Raji (cell line): ENCODE results near the gene RNF208.
A peak's percentile ranks its signal among the peaks of the same experiment; 100 is the strongest.

Source experiments
- POLR2A ChIP-seq: IDR thresholded peaks from 2 replicates; pipeline ENCODE4 v1.6.1; 2011; ENCODE audit warnings: low read depth, low read length, control low read depth; ENCODE audit not compliant: insufficient read depth

The RNF208 gene

DNA sequence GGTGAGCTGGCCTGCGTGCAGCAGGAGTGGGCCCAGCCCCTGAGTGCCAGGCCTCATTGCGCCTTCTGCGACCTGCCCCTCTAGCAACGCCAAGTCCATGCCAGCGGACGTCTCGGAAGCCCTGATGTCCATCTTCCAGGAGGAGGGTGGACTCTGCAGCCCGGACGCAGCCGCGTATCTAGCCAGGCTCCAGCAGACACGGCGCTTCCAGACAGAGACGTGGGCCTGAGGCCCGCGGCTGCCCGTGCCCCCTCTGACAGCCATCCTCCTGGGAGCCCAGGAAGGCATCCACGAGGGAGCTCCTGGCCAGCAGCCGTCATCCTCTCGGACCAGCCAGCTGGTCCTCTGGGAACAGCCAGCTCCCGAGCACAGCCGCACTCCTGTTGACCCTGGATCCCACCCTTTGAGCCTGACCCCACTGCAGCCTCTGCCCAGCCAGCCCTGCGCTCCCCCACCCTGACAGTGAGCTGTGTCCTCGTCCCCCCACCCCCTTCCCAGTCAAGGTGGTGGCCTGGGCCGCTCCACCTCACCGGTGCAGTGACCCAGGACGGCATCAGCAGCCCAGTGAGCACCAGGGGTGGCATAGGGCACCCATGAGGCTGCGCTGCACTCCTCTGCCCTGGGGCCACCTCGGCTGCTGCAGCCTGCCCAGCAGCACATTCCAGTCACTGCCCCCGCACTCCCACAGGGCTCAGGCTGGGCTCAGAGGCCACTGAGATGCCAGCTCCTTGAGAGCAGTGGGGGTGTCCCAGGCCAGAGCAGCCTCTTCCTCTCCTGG, 5.7 kb downstream of the RNF208 start:
- TF ChIP-seq POLR2A, result no peak

DNA sequence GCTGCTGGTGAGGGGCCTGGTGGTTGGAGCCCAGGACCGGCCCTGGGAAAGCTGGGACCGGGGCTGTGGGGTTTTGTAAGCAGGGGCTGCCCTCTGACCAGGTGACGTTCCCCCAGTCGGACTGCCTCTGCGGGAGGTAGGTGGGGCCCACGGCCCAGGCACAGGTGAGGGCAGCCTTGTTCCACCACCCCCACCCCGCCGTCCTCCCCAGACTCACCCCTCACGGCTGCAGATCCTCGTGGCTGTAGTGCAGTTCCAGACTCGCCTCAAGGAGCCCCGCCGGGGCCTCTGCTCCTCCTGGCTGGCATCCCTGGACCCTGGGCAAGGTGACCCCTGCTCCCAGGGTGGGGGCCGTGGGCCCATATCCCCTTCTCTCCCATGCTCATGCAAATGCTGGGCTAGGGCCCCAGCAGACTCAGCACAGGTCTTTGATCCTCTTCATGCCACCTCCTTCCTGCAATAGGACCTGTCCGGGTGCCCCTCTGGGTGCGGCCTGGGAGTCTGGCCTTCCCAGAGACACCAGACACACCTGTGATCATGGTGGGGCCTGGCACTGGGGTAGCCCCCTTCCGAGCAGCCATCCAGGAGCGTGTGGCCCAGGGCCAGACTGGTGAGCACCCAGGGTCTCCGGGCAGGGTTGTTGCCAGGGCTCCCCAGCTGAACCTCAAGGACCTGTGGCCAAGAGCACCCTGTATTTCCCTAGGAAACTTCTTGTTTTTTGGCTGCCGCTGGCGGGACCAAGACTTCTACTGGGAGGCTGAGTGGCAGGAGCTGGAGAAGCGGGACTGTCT, 6.6 kb downstream of the RNF208 start:
- TF ChIP-seq POLR2A, result no peak

DNA sequence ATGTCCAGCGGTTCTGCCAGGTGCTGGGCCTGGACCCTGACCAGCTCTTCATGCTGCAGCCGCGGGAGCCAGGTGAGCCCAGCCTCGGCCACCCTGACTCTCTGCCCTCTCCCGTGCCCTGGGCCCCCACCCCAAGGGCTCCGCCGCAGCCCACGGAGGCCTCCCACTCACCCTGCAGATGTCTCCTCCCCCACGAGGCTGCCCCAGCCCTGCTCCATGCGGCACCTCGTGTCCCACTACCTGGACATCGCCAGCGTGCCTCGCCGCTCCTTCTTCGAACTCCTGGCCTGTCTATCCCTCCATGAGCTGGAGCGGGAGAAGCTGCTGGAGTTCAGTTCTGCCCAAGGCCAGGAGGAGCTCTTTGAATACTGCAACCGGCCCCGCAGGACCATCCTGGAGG, 7.4 kb downstream of the RNF208 start:
- no peak for TF ChIP-seq POLR2A

DNA sequence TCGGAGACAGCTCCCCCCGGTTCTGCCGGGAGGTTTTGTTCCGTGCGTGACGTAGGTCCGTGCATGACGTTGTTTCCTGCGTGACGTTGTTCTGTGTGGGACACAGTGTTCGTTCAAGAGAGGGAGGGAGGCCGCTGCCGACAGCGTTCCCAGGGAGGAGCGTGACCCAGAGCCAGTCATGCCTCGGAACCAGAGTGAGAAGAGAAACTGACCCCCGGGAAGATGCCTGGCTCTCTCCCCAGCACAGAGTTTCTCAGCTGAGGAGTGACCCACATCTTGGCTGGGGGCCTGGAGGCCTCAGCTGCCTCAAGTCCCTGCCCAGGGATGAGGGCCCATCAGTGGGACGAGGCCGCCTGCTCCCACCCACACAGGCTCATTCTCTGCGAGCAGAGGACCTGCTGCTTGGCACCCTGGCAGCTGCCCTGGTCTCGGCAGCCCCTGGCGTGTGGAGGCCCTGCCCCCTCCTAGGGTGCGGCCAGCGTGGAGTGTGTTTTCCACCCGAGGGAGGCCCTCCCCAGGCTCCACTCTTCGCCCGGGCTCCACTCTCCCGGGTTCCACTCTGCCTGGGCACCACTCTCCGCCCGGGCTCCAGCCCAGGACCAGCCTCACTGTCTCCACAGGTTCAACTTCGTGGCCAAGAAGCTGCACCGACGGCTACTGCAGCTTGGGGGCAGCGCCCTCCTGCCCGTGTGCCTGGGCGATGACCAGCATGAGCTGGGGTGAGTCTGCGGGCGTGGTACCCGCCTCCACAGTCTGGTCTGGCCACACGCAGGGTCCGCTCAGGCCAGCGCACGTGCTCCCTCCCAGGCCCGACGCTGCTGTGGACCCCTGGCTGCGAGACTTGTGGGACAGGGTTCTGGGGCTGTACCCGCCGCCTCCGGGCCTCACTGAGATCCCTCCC, 8.6 kb downstream of the RNF208 start:
- no peak for TF ChIP-seq POLR2A

DNA sequence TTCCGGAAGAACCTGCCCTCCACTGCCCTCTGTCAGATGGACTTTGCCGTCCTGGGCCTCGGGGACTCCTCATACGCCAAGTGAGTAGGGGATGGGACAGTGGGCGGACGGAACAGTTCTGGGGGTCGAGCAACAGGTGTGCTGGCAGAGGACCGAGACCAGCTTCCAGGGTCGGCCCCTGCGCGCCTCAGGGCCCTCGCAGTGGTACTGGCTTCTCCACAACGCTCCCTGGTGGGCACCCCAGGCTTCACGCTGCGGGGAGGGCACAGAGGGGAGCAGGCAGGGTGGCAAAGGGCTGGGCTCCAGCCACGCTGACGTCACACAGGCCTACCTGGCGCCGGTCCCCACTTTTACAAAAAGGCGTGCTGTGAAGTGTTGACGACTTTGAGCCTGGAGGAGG, 9.5 kb downstream of the RNF208 start:
- no peak for TF ChIP-seq POLR2A

DNA sequence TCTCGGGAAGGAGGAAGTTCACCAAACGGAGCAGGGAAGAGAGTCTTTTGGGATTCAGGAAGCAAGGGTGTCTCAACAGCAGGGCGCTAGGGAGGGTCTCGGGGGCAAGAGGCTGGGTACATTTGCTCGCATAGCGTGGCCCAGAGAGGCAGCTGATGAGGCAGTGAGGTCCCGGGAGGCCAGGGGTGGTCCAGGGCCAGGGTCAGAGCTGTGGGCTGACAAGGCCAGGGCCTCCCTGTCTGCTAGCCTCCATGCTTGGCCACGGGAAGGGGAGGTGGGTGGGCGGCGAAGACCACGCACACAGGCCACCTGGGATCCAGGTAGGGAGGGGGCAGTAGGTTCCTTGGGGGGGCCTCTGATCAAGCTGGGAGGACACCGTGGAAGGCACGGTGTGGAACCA, 10.5 kb downstream of the RNF208 start:
- TF ChIP-seq POLR2A, result no peak

DNA sequence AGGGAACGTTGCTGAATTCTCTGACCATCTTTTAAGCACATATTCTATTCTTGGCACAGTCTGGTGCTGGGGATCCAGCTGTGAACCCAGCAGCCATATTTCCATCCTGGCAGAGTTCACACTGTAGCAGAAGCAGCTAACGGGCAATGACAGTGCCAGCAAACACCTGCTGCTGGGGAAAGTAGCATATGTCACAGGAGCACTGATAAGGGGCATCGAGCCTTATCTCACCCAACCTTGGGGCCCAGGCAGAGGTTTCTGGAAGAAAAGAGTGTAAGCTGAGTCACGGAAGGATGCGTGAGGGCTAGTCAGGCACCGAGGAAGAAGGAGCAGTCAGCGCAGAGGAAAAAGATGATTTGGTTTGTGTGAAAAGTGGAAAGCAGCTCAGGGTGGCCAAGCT, 15.4 kb downstream of the RNF208 start:
- no peak for TF ChIP-seq POLR2A

DNA sequence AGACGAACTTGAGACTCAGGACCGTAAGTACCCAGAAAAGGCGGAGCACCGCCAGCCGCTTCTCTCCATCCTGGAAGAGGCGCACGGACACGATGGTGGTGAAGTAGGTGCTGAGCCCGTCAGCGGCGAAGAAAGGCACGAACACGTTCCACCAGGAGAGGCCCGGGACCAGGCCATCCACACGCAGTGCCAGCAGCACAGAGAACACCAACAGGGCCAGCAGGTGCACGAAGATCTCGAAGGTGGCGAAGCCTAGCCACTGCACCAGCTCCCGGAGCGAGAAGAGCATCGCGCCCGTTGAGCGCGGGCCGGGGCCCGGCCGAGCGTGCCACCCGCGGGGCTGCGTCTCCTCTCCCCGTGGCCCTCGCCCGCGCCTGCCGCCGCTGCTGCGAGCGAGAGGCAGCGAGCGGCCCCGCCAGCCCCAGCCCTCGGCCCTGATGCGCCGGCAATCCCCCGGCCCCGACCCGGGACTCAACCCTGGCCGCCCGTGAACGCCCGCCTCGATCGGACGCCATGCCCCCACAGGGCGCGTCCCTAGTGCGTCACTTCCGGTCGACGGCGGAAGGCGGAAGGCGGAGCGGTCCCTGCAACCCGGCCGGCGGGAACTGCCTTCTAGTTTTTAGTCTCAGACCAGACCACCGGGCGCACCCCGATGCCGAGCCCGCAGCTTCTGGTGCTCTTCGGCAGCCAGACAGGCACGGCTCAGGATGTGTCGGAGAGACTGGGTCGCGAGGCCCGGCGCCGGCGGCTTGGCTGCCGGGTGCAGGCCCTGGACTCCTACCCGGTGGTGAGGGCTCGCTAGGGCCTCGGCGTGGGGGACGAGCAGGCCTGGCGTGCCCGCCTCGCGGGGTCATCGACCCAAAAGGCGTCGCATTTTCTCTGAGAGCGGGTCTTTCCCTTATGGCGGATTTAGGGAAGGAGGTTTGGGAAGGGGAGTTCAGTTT, 16.6 kb downstream of the RNF208 start, which contains the start of the genes NDOR1 and TMEM203:
Gene NDOR1 (plus strand): TSS at position 575 of the 944 bp plus-strand sequence. CDS start 78 bp downstream, at position 653.
Gene TMEM203 (minus strand): TSS at position 523 of the 944 bp plus-strand sequence. CDS start 234 bp downstream, at position 289.
- peak; percentile 86 for TF ChIP-seq POLR2A

DNA sequence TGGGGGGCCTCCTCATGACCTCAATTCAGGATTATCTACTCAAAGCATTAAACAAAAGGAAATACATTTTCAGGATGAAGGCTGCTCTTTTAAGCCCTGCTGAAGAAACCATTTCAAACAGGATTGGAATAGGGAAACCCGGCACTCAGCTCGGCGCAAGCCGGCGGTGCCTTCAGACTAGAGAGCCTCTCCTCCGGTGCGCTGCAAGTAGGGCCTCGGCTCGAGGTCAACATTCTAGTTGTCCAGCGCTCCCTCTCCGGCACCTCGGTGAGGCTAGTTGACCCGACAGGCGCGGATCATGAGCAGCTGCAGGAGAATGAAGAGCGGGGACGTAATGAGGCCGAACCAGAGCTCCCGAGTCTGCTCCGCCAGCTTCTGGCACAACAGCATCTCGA, 17.3 kb downstream of the RNF208 start:
- TF ChIP-seq POLR2A, result no peak

DNA sequence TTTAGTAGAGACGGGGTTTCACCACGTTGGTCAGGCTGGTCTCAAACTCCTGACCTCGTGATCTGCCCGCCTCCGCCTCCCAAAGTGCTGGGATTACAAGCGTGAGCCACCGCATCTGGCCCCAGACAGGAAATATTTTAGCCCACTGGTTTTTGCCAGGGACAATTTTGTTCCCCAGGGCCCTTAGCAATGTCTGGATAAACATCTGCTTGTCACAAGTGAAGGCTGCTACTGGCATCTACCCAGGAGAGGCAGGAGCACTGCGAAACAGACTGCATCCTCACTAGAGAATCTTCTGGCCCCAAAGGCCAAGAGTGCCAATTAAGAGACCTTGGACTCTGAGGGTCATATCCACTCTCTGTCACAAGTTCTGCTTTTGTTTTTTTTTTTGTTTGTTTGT, 19.1 kb downstream of the RNF208 start:
- TF ChIP-seq POLR2A, result no peak

DNA sequence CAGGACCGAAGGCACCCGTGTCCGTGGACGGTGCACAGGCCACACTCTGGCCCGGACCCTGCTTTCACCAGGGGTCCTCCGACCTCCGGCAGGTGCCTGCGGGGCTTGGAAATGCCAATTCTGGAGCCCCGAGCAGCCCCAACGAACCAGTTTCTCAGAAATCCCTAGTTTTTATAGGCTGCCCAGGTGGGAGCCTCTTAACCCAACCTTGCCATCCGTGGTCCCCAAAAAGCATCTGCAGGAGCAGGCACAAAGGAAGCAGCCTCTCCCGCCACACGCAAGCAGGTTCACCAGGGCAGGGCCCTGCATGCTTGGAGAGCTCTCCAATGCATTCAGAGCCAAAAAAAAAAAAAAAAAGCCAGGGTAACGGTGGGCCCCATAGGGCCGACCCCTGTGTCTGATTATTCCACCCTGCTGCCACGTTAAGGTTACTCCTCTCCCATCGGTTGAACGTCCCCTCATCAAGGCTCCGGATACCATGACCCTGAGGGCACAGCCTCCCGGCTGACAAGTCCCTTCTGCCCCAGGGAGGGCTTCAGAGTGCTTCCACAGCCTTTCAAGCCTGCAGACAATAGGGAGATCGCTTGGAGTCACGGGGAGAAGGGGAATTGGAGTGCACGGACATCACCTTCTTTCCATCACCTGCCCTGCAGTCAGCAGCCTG, 20.7 kb downstream of the RNF208 start:
- TF ChIP-seq POLR2A, result peak; percentile 40; the same call in 1 of the 2 replicates

DNA sequence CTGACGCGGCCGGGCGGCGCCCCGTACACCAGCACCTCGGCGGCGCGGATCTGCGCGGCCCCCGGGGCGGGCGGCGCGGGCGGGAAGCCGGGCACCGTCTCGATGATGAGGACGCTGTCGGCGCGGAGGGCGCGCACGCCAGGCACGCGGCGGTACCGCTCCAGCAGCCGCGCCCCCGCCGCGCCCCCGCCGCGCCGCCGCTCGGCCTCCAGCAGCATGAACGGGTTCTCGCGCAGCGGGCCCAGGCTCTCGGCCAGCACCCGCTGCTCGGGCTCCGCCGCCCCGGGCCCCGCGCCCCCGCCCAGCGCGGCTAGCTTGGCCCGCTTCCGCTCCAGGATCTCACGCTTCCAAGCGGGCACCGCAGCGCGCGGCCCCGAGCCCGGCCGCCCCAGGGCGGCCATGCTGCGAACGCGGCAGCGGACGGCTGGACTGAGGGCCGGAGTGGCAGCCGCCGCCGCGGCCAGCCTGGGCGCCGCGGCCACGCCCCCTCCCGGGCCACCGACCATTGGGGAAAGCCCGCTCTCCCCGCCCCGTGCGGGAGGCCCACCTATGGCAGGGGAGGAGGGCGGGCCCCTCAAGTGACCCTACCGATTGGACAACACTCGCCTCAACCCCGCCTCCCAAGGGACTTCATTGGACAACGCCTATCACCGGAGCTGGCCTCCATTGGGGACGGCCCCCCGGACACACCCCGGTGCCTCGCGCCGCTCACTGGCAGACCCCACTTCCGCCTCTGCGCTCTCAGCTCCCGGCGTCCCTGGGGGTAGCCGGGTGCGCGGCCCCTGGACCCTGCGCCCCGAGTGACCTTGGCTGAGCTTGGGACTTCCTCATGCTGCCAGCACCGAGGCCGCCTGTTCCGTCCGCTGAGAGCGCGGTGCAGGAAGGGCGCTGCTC, 21.5 kb downstream of the RNF208 start, which contains the start of gene TPRN:
Gene TPRN (minus strand): TSS at position 431 of the 894 bp plus-strand sequence. CDS start 30 bp downstream, at position 401.
- TF ChIP-seq POLR2A, result peak; percentile 89

DNA sequence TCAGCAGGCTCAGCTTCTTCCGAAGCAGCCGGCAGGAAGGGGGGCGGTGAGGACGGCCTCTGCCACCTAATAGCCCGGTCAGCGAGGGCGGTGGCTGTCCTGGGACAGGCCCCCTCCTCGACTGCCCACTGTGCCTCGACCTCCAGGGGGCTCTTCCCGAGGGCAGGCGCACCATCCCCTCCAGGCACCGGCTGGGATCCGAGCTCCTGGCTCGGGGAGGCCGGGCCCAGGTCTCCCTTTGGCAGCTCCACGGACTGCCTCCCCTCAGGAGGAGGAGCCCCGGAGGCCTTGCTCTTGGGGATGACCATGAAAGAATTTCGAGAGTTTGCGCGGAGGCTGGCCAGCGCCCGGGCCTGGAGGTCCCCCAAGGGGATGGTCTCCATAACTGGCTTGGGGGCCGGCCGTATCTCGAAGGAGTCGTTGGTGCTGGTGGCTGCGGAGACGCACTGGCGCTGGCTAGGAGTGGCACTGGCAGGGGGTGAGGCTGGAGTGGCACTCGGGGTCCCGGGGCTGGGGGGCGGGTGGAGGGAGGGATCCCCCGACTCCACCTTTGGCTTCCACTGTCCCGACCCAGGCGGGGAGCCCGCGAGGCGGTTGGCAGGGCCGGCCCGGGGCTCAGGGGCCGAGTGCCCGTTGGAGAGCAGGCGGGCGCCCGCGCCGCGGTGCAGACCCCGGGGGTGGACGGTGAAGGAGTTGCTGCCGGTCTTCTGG, 22.5 kb downstream of the RNF208 start:
- TF ChIP-seq POLR2A, result no peak
